Spleen (tissue), 7 donors: ENCODE data around the gene ROBO1.

Source experiments
- POLR2A ChIP-seq, 3 donors: fragments of 450-650 bp; IDR thresholded peaks; one replicate each; pipeline ENCODE4 v1.5.1; 2017; ENCODE audit warnings: antibody characterized with exemption in 3 of 3, mild to moderate bottlenecking in 1 of 3
- POLR2AphosphoS5 ChIP-seq, 3 donors: sonication (generic); formaldehyde crosslinking; IDR thresholded peaks; one replicate each; pipeline ENCODE4 v1.5.1; 2017; ENCODE audit warnings: antibody characterized with exemption in 3 of 3
- TF ChIP-seq, protein P1 (sequence below), 11 experiments: fragments of 200-600 bp in 7 of 11; fragments of 450-650 bp in 4 of 11; sonication (generic) in 4 of 11; IDR thresholded peaks in 8 of 11; conservative IDR thresholded peaks in 3 of 11; 1 replicate in 7 of 11; 2 replicates in 4 of 11; pipeline versions ENCODE4 v1.4.0 to v1.8.0; 2016 to 2021; ENCODE audit warnings: antibody characterized with exemption in 11 of 11, inconsistent platforms in 4 of 11, mild to moderate bottlenecking in 1 of 11
- donor health status: DM: no; HTN: no; CAD: no; lungs with moderate emphysema.
- donor health status: DM: no; HTN: no; CAD: no.
- donor health status: DM: no; HTN: no; CAD: no.

DNA sequence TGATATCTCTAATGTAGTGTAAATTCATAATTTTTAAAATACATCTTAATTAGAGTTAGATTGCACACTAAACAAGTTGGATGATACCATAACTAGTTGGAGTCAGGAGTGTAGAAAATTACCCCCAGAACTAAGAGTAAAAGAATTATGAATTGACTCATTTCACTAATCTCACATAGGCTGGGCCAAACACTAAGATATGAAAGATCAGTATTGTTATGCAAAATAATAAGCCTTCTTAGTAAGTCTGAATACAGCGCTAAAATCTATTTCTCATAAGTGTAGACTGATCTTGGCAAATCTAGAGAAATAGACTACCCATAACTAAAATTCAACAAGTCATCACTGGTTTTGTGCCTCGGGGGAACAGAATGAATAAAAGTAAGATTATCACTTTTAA is 979.0 kb downstream of the ROBO1 start:
- TF ChIP-seq, protein P1, sequence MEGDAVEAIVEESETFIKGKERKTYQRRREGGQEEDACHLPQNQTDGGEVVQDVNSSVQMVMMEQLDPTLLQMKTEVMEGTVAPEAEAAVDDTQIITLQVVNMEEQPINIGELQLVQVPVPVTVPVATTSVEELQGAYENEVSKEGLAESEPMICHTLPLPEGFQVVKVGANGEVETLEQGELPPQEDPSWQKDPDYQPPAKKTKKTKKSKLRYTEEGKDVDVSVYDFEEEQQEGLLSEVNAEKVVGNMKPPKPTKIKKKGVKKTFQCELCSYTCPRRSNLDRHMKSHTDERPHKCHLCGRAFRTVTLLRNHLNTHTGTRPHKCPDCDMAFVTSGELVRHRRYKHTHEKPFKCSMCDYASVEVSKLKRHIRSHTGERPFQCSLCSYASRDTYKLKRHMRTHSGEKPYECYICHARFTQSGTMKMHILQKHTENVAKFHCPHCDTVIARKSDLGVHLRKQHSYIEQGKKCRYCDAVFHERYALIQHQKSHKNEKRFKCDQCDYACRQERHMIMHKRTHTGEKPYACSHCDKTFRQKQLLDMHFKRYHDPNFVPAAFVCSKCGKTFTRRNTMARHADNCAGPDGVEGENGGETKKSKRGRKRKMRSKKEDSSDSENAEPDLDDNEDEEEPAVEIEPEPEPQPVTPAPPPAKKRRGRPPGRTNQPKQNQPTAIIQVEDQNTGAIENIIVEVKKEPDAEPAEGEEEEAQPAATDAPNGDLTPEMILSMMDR (IDR thresholded peaks at IDR 0.05 in 8 of 11, conservative IDR thresholded peaks at IDR 0.05 in 3 of 11): no peak
- TF ChIP-seq POLR2AphosphoS5 (IDR thresholded peaks at IDR 0.05) (no peak), POLR2A (IDR thresholded peaks at IDR 0.05) (no peak)
